Lower lobe of right lung (tissue), 2 donors: ENCODE data around the gene RASGRF2. TPM values are rescaled to one million over a fixed set of nuclear protein-coding genes. Genes with fewer than 3 reads are reported as not detected.

ENCODE experiments used
- ATAC-seq, 2 donors: fragments of 200-7000 bp; cut with Tn5 transposase; one replicate each; pipeline ENCODE4 v1.9.1; 2020 to 2022; ENCODE audit warnings: mild to moderate bottlenecking in 2 of 2, moderate library complexity in 2 of 2
- DNase-seq: peaks from one replicate; pipeline ENCODE4 v3.0.0-alpha.2; 2020
- H3K27ac ChIP-seq: fragments of 200-600 bp; one replicate; pipeline ENCODE4 v1.8.0; 2022
- H3K27me3 ChIP-seq: fragments of 200-600 bp; one replicate; pipeline ENCODE4 v1.8.0; 2022; ENCODE audit warnings: low read depth
- H3K36me3 ChIP-seq: fragments of 200-600 bp; one replicate; pipeline ENCODE4 v1.8.0; 2022; ENCODE audit warnings: mild to moderate bottlenecking
- H3K4me1 ChIP-seq: fragments of 200-600 bp; one replicate; pipeline ENCODE4 v1.8.0; 2022
- H3K4me3 ChIP-seq: fragments of 200-600 bp; one replicate; pipeline ENCODE4 v1.8.0; 2022; ENCODE audit warnings: mild to moderate bottlenecking
- H3K9me3 ChIP-seq: fragments of 200-600 bp; one replicate; pipeline ENCODE4 v1.8.0; 2022
- CTCF ChIP-seq: fragments of 200-600 bp; IDR thresholded peaks from one replicate; pipeline ENCODE4 v1.8.0; 2022; ENCODE audit warnings: antibody characterized with exemption, mild to moderate bottlenecking
- intact Hi-C: fragments of 100-400 bp; cut with DNase I; formaldehyde crosslinking; loops from one replicate; pipeline ENCODE4 v1.11.0; 2022
- total RNA-seq: library from RNA; stranded (reverse); fragmentation: NEBNext Ultra II Directional; extraction: Animal tissue kit (Norgen Biotek cat#: 25700); gene quantifications from one replicate; pipeline ENCODE4 v1.2.1, GENCODE V29; 2021
- donor health status: DM: no; HTN: yes; CAD: no; lungs with severe emphysema.

Gene RASGRF2
- total RNA-seq, 1 donor from 2014 or later = 6.7 TPM

- Histone ChIP-seq H3K9me3 (no peaks in the 10 kb centered on the region), H3K4me3 (no peak overlapping the region), H3K36me3 (no peaks in the 10 kb centered on the region), H3K4me1 (no peaks in the 10 kb centered on the region), H3K27ac (no peak overlapping the region), H3K27me3 (no peaks in the 10 kb centered on the region)
- no peak for TF ChIP-seq CTCF
- intact Hi-C loops = no loop called here
- ATAC-seq (no peak), DNase-seq (no peak)
Observed at GRCh38 chr5:81142108-81142507, 181.9 kb downstream of the RASGRF2 start.

DNA sequence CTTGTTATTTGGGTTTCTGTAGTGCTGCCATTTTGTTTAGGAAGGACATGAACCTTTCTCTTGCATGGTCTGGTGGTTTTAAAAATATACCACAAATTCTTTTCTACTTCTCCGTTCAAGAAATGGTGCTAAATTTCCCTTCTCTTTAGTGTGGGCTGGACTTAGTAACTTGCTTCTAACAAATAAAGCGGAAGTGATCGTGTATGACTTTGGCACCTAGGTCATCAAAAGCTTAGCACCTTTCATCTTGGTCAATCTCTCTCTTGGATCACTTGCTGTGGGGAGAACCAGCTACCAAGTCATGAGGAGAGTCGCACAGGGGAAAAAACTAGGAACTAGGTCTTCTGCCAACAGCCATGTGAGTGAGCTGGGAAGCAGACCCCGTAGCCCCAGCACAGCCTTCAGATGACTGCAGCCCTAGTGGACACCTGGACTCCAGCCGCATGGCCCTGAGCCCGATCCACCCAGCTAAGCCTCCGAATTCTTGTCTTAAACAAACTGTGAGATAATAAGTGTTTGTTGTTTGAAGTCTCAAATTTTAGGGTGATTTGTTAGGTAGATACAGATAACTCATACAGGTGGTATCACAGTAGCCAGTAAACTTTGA, 185.3 kb downstream of the RASGRF2 start:
- no peak overlapping the region for H3K4me3 ChIP-seq
- no peaks in the 10 kb centered on the region for H3K36me3 ChIP-seq
- DNase-seq = no peak
- no peak for TF ChIP-seq CTCF
- H3K27me3 ChIP-seq = no peaks in the 10 kb centered on the region
- H3K4me1 ChIP-seq = no peaks in the 10 kb centered on the region
- H3K27ac ChIP-seq = no peak overlapping the region
- ATAC-seq = no peak
- intact Hi-C loops = no loop called here
- H3K9me3 ChIP-seq = no peaks in the 10 kb centered on the region

- ATAC-seq = no peak
- no peaks in the 10 kb centered on the region for H3K27me3 ChIP-seq
- no peak for DNase-seq
- H3K4me1 ChIP-seq = no peaks in the 10 kb centered on the region
- no peaks in the 10 kb centered on the region for H3K36me3 ChIP-seq
- no peak for TF ChIP-seq CTCF
- H3K4me3 ChIP-seq = no peak overlapping the region
- intact Hi-C loops = no loop called here
- H3K9me3 ChIP-seq = no peaks in the 10 kb centered on the region
- H3K27ac ChIP-seq = no peak overlapping the region
Observed at GRCh38 chr5:81146031-81146430, 185.9 kb downstream of the RASGRF2 start.

GRCh38 chr5:81147011-81147885, 187.1 kb downstream of the RASGRF2 start:
- no peaks in the 10 kb centered on the region for H3K4me1 ChIP-seq
- no peak overlapping the region for H3K27ac ChIP-seq
- intact Hi-C loops = no loop called here
- no peak for TF ChIP-seq CTCF
- H3K27me3 ChIP-seq = no peaks in the 10 kb centered on the region
- no peaks in the 10 kb centered on the region for H3K9me3 ChIP-seq
- no peak overlapping the region for H3K4me3 ChIP-seq
- no peaks in the 10 kb centered on the region for H3K36me3 ChIP-seq
- no peak for DNase-seq
- ATAC-seq = no peak

DNA sequence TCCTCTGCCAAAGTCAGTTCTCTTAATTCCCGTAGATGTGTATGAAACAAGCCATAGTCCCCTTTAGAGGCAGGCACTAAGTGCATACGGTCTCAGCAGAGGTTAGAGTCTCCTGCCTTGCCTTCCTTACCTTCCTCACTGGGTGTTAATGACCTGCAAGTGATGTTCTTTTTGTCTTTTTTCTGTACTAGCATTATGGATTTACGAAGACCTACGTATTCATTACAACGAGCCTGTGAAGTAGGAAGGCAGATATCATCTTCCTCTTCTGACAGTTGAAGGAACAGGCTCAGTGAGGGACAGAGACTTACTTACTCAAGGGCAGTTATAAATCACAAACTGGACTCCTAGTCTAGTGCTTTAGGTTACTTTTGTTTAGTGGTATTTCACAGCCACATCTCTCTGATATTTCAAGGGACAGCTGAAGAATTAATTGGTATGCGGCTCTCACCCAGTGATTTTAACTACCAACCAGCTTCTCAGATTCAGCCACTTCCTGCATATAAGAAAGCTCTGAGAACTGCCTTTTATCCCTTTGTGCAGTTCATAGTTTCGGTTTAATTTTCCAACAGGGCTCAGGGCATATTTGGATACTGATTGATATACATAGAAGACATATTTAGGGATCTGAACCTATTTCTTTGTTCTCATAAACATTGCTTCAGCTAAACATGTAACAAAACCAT, 187.9 kb downstream of the RASGRF2 start:
- intact Hi-C loops = no loop called here
- Histone ChIP-seq H3K36me3 (no peaks in the 10 kb centered on the region), H3K9me3 (no peaks in the 10 kb centered on the region), H3K4me1 (no peaks in the 10 kb centered on the region), H3K27ac (no peak overlapping the region), H3K27me3 (no peaks in the 10 kb centered on the region), H3K4me3 (no peak overlapping the region)
- ATAC-seq (no peak), DNase-seq (no peak)
- no peak for TF ChIP-seq CTCF
